NOMO-1 treated with DMSO at 0.1 percent for 48 hours (cell line): ENCODE measurements around the gene DHRSX.
"Not testable (repeated sequence)": the region's sequence is repeated elsewhere in the genome, so short reads cannot be mapped to it uniquely, and the experiment has no call there.

Source experiments
- DNase-seq: peaks from one replicate; lab custom pipeline; 2025; ENCODE audit not compliant: unreplicated experiment; lab: John Stamatoyannopoulos, UW

DHRSX gene

DNA sequence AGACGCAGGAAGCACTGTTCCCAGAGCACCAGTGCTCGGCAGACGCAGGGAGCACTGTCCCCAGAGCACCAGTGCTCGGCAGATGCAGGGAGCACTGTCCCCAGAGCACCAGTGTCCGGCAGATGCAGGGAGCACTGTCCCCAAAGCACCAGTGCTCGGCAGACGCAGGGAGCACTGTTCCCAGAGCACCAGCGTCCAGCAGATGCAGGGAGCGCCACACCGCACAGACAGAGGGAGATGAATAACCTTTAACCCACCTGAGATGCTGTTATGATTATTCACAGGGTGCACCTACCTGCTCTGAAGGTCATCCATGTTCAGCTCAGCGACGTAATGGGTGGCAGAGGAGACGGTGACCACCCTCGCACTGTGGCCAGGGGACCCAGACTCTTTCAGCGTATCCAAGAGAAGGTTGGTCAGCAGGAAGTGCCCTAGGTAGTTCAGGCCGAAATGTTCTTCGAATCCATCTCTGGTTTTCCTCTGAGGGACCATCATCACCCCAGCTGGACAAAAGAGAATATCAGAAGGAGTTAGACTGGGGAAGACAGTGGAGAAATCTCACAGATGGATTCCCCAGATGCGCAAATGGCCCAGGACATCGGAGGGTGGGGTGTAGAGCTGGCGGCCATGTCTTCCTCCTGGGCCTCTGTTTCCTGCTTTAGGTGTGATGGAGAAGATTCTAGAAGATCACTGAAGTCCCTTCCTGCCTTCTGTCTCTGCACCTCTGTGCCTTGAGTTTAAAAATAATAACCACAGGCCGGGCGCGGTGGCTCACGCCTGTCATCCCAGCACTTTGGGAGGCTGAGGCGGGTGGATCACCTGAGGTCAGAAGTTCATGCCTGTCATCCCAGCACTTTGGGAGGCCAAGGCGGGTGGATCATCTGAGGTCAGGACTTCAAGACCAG lies 234.1 kb downstream of the DHRSX start:
- no peak for DNase-seq

- DNase-seq = not testable (repeated sequence)
Observed at GRCh38 chrX:2265658-2266444, 234.9 kb downstream of the DHRSX start.

DNA sequence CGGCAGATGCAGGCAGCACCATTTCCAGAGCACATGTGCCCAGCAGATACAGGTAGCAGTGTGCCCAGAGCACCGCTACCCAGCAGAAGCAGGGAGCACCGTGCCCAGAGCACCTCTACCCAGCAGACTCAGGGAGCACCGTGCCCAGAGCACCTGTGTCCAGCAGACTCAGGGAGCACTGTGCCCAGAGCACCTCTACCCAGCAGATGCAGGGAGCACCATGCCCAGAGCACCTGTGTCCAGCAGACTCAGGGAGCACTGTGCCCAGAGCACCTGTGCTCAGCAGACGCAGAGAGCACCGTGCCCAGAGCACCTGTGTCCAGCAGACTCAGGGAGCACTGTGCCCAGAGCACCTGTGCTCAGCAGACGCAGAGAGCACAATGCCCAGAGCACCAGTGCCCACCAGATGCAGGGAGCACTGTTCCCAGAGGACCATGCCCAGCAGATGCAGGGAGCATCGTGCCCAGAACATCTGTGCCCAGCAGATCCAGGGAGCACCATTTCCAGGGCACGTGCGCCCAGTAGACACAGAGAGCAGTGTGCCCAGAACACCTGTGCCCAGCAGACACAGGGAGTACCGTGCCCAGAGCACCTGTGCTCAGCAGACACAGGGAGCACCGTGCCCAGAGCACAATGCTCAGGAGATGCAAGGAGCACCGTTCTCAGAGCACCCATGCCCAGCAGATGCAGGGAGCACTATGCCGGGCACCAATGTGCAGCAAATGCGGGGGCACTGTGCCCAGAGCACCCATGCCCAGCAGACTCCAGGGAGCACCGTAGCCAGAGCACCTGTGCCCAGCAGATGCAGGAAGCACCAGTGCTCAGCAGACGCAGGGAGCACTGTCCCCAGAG lies 236.4 kb downstream of the DHRSX start:
- DNase-seq = no peak

DNA sequence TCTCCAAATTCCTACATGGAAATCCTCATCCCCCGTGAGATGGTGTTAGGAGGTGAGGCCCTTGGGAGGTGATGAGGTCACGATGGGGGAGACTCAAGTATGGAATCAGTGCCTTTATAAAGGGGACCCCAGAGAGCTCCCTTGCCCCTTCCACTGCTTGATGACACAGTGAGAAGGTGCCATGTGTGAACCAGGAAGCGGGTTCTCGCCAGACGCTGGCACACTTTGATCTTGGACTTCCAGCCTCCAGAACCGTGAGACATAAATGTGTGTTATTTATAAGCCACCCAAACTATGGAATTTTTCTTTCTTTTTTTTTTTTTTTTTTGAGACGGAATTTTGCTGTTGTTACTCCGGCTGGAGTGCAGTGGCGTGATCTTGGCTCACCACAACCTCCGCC lies 237.6 kb downstream of the DHRSX start:
- DNase-seq = no peak

- no peak for DNase-seq
Observed at GRCh38 chrX:2262668-2263055, 238.1 kb downstream of the DHRSX start.

- no peak for DNase-seq
Observed at GRCh38 chrX:2261831-2262667, 238.7 kb downstream of the DHRSX start.

DNA sequence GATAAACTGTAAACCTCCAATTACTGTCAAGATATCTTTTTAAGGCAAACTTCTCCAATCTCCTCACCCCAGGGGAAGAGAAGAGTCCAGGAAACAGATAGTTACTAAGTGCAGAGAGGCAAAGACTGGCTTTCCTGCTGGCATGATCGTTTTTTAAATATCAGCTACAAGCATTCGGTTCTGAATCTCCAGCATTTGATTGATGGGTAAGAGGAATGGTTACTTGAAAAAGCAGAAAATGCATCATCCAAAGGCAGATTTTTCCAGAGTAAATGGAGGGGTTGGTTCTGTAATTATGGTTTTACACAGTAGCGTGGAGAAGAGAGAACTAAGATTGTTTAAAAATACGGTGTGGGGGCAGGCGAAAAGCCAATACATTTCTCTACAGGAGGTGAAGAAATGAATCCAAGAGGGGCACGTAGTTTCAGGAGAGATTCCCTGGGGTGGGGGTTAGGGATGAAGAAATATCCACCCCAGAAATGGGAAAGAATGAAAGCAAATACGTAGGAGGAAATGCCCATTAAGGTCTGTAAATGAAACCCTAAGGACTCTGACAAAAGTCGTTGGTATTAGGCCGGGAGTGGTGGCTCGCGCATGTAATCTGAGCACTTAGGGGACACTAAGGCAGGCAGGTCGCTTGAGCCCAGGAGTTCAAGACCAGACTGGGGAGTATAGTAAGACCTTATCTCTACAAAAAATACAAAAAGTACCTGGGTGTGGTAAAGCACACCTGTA lies 248.3 kb downstream of the DHRSX start:
- no peak for DNase-seq

DNA sequence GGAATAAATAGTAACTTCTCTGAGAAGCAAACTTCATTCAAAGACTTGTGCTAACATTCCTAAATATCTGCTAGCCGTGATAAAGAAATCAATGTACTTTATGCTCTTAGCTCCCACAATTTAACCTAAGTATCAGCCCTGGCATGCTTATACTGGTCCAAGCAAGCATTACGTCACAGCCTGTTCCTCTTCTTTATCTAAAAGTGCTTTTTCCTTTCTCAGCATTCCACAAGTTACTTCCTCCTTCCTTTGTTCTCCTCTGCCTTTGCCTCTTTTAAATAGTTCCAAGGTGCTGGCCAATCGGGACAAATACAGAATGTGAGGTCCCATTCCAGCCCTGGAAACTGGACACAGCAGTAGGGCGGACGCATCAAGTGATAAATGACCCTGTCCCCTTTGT lies 249.6 kb downstream of the DHRSX start:
- DNase-seq = no peak

DNA sequence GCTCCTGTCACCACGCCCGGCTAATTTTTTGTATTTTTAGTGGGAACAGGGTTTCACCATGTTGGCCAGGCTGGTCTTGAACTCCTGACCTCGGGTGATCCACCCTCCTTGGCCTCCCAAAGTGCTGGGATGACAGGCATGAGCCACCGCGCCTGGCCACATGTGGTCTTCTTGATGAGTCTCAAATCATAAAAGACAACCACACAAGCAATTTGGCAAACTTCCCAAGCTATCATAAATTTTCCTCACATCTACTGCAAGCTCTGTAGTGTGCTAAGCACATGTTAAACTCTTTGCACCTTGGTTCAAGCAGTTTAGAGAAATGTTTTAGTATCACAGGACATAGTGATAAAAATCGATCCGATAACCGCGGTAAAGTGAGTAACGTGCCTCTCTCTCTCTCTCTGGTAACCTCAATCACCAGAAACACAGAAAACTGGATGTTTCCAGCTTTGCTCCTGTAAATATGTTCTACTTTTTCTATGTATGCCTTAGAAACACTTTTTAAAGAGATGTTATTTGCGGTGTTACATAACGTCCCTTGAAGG lies 256.8 kb downstream of the DHRSX start:
- no peak for DNase-seq

DNA sequence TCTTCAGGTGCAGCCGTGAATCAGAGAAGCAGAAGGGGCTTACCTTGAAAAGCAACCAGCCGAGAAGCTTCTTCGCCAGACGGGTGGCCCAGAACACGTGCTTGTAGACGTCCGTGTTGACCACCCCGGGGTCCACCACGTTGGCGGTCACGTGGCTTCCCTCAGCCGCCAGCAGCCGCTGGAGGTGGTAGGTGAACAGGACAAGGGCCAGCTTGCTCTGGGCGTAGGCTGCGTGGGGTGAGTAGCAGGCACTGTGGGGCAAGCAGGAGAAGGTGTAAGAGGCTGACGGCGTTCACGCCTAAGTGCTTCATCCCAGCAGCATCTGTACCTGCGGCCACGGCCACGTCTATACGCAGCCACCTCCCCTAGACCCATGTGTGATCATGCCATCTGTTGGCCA lies 257.8 kb downstream of the DHRSX start:
- DNase-seq = no peak

- no peak for DNase-seq
Observed at GRCh38 chrX:2242326-2242725, 258.4 kb downstream of the DHRSX start.

- DNase-seq = not testable (repeated sequence)
Observed at GRCh38 chrX:2241496-2241895, 259.3 kb downstream of the DHRSX start.

- not testable (repeated sequence) for DNase-seq
Observed at GRCh38 chrX:2240761-2241160, 260.0 kb downstream of the DHRSX start.

DNA sequence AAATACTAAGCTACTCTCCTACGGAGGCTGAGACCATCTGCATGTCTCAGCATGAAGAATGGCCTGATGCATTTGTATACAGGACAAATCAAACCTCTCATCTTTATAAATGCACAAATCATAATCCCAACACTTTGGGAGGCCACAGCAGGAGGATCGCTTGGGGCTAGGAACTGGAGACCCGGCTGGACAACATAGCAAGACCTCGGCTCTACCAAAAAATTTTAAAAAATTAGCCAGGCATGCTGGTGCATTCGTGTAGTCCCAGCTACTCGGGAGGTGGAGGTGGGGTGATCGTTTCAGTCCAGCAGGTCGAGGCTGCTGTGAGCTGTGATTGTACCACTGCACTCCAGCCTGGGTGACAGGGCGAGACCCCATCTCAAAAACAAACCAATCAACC lies 262.8 kb downstream of the DHRSX start:
- DNase-seq = no peak

DNA sequence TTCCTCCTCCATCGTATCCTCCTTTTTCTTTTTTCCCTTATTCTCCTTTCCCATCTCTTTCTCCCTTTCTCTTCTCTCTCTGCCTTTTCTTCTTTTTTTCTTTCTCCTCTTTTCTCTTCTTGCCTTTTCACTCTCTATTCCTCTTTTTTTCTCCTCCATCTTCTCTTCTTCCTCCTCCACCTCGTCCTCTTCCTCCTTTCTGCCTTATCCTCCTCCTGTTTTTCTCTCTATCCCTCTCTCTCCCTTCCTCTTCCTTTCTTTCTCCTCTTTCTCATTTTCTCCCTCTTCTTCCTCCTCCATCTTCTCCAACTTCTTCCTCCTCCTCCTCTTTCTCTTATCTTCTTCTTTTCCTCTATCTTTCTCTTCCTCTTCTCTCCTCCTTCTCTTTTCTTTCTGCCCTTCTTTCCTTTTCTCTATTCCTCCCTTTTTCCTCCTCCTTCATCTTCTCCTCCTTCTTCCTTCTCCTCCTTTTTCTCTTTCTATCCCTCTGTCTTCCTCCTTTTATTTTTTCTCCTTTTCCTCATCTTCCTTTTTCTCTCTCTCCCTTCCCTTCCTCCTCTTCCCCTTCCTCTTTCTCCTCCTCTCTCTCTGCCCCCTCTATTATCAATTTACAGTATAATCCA lies 269.1 kb downstream of the DHRSX start:
- no peak for DNase-seq

- no peak for DNase-seq
Observed at GRCh38 chrX:2230457-2230856, 270.3 kb downstream of the DHRSX start.

GRCh38 chrX:2228536-2228935 lies 272.2 kb downstream of the DHRSX start:
- no peak for DNase-seq

GRCh38 chrX:2226906-2227656 lies 273.7 kb downstream of the DHRSX start:
- DNase-seq = no peak
